Thymus (tissue), 11 donors: ENCODE measurements around the gene SPIB. TPM values are rescaled to one million over a fixed set of nuclear protein-coding genes. Genes with fewer than 3 reads are reported as not detected.
"Not testable (repeated sequence)": the region's sequence is repeated elsewhere in the genome, so short reads cannot be mapped to it uniquely, and the experiment has no call there.

Source experiments
- DNase-seq, 9 donors: peaks; one replicate each; pipeline ENCODE4 v3.0.0-alpha.2; 2013; ENCODE audit warnings: low spot score in 9 of 9, low read depth in 6 of 9, missing footprints in 1 of 9
- H3K27ac ChIP-seq, 2 donors: one replicate each; pipeline ENCODE4 v1.5.1; 2013; ENCODE audit warnings: control low read depth in 1 of 2, low read depth in 1 of 2, low read length in 1 of 2, mild to moderate bottlenecking in 1 of 2, moderate library complexity in 1 of 2
- H3K27me3 ChIP-seq, 2 donors: one replicate each; pipeline ENCODE4 v1.5.1; 2013; ENCODE audit warnings: low read length in 1 of 2; ENCODE audit not compliant: control insufficient read depth in 2 of 2, insufficient read depth in 1 of 2
- H3K36me3 ChIP-seq, 2 donors: one replicate each; pipeline ENCODE4 v1.5.1; 2013; ENCODE audit warnings: low read length in 1 of 2, mild to moderate bottlenecking in 1 of 2, moderate library complexity in 1 of 2; ENCODE audit not compliant: control insufficient read depth in 2 of 2, insufficient read depth in 2 of 2
- H3K4me1 ChIP-seq, 2 donors: one replicate each; pipeline ENCODE4 v1.5.1; 2013; ENCODE audit warnings: low read length in 2 of 2; ENCODE audit not compliant: control insufficient read depth in 2 of 2, insufficient read depth in 2 of 2
- H3K4me3 ChIP-seq, 2 donors: one replicate each; pipeline ENCODE4 v1.5.1; 2013; ENCODE audit warnings: low read length in 2 of 2, control low read depth in 1 of 2, mild to moderate bottlenecking in 1 of 2
- H3K9me3 ChIP-seq, 2 donors: one replicate each; pipeline ENCODE4 v1.5.1; 2013; ENCODE audit warnings: low read length in 1 of 2, mild to moderate bottlenecking in 1 of 2; ENCODE audit not compliant: control insufficient read depth in 2 of 2, insufficient read depth in 1 of 2
- WGBS: extraction: QIAGEN DNeasy Blood & Tissue Kit; methylation state at CpG from one replicate; pipeline ENCODE4 v1.1.7; 2013; 5-methylcytosine and 5-hydroxymethylcytosine counted together
- polyA plus RNA-seq: library from polyadenylated mRNA; stranded (reverse); fragments of 200-250 nt; gene quantifications from one replicate; pipeline ENCODE4 v1.2.3, GENCODE V29; 2013
- total RNA-seq: library from RNA; stranded (reverse); fragments of 120-200 nt; gene quantifications from one replicate; pipeline ENCODE4 v1.2.4, GENCODE V29; 2013
- donor health status: healthy.

SPIB gene
- total and polyA plus RNA-seq, 2 donors, result 8.1 to 14.8 TPM

DNA sequence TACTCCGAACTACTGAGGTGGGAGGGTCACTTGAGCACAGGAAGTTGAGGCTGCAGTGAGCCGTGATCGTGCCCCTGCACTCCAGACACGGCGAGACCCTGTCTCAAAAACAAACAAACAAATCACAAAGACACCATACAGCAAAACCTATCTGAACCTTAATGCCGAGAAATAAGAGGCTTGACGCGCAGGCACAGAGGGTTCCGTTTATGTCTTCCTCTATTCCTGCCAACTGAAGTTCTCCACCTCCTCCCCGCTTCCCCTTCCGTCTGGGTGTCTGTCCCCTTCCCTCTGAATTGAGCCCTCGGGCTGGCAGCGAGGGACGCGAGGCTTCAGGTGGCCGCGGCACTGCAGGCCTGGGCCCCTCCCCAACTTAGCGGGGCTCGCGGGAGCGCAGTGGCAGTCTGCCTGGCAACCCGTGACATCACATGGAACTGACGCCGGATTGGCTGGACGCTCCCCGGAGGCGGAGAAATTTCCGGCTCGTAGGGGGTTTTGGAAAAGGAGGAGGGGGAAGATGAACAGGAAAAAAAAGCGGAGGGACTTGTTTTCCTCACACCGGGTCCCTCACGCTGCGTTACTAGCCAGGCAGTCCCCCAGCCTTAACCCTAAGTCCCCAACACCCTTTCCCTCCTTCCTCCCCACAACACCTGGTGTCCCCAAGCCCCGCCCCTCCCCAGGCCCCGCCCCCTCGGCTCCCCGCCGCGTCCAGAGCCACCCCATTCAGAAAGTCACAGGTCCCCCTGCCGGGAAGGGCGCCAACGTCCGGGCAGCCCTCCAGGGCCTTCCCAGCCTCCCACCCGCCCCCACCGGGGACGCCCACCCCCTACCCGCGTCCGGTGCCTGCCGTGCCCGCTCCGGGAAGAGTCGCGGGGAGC lies 12.8 kb downstream of the SPIB start:
- Histone ChIP-seq H3K27me3 (peaks cover 40 to 88% of the 10 kb centered on the region in 2 donors), H3K4me1 (peaks cover 3 to 22% of the 10 kb centered on the region in 2 donors), H3K27ac (peak overlapping the region; percentile 74 to 75), H3K4me3 (peak overlapping the region; percentile 56 to 65), H3K36me3 (no peaks in the 10 kb centered on the region), H3K9me3 (no peaks in the 10 kb centered on the region)
- WGBS, result 2% methylated on average over 54 of the region's 54 CpGs
- DNase-seq, result peak; percentile 63 to 88 (median 72)

DNA sequence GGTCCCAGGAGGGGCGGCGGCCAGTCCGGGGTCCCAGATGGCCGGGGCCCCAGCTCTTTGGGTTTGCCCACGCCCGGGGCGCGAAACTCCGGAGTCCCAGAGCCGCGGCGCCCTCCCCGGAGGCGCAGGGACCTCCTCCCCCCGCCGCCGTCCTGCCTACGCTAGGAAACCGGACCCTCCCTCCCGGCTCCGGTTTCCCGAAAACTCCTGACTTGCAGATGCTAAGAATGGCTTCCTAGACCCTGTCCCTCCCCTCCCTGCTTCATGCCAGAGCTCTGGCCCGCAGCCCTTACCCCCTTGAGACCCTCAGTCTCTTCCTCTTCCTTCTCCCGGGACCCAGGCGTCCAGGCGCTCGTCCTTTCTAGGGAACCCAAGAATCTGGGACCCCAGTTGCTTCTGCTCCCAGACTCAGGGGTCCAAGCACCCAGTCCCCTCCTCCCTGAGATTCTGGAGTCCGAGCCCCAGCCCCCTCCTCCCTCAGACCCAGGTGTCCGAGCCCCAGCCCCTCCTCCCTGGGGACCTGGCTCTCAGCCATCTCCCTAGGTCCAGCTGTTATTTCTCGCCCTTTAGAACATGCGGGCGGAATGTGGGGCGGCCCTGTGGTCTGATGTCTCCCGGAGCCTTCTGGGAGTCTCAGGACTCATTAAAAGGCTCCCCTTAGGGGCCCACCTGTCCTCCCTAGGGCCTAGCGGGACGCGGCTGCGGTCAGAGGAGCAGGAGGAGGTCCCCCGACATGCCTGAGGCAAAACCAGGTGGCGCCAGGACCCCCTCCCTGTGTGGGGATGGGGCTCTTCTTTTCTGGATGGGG lies 13.7 kb downstream of the SPIB start, which contains the start of gene MYBPC2:
Gene MYBPC2 (plus strand): TSS at position 672 of the 808 bp plus-strand sequence. CDS start 62 bp downstream, at position 734.
- WGBS, result 5% methylated on average over 40 of the region's 40 CpGs
- no peak for DNase-seq

DNA sequence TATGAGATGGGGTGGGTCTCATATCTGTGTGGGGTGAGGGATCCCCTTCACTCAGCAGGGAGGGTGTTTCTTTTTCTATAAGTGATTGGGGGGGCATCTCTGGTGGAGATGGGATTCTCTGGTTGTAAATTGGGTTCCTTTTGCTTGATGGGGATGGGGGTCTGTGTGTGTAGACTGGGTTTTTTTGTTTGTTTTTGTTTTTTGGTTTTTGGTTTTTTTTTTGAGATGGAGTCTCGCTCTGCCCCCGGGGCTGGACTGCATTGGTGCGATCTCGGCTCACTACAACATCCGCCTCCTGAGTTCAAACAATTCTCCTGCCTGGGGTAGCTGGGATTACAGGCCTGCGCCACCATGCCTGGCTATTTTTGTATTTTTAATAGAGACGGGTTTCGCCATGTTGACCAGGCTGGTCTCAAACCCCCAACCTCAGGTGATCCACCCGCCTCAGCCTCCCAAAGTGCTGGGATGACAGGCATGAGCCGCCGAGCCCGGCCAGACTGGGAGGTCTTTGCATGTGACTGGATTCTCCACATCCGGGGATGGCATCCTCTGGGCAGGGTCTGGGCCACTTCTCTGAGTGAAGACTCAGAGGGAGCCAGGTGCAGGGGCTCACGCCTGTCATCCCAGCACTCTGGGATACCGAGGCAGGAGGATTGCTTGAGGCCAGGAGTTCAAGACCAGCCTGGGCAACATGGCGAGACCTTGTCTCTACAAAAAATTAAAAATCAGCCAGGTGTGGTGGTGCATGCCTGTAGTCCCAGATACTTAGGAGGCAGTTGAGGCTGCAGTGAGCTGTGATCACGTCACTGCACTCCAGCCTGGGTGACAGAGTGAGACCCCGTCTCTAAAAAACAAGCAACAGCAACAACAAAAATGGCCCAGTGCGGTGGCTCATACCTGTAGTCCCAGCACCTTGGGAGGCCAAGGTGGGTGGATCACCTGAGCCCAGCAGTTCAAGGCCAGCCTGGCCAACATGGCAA lies 14.8 kb downstream of the SPIB start:
- Histone ChIP-seq H3K9me3 (no peaks in the 10 kb centered on the region), H3K4me3 (peak overlapping the region in 1 of 2 donors; percentile 26), H3K36me3 (no peaks in the 10 kb centered on the region), H3K4me1 (peaks cover 3 to 15% of the 10 kb centered on the region in 2 donors), H3K27me3 (peaks cover 33 to 78% of the 10 kb centered on the region in 2 donors), H3K27ac (peak overlapping the region in 1 of 2 donors; percentile 68)
- WGBS, result 91% methylated on average over 19 of the region's 19 CpGs
- DNase-seq, result no peak

More for the DNA sequence above, 13.7 kb downstream of the SPIB start, which contains the start of gene MYBPC2:
- H3K27ac ChIP-seq, result peak within 1 kb of the TSS; percentile 74 to 75
- peak within 1 kb of the TSS; percentile 56 to 65 for H3K4me3 ChIP-seq
- no peaks in the 10 kb centered on the region for H3K36me3 ChIP-seq
- no peaks in the 10 kb centered on the region for H3K9me3 ChIP-seq
- peaks cover 40 to 88% of the 10 kb centered on the region in 2 donors for H3K27me3 ChIP-seq
- peaks cover 3 to 22% of the 10 kb centered on the region in 2 donors for H3K4me1 ChIP-seq

DNA sequence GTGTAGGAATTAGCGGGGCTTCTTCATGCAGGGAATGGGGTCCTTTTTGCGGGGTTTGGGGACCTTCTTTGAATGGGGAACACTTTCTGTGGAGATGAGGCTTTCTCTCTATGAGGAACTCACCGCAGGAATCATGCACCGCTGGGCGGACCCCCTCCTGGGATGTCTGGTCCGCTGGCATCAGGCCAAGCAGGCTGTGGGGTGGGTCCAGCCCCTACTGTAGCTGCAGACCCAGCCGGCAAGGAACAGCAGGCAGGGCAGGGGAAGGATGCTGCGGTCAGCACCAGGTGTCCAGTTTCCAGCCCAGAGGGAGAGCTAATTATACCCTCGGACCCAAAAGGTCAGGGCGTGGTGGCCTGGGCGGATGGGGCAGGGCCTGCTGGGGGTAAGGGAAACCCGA lies 15.8 kb downstream of the SPIB start:
- peaks cover 33 to 67% of the 10 kb centered on the region in 2 donors for H3K27me3 ChIP-seq
- H3K4me3 ChIP-seq, result no peak overlapping the region
- H3K36me3 ChIP-seq, result no peaks in the 10 kb centered on the region
- no peak overlapping the region for H3K27ac ChIP-seq
- H3K9me3 ChIP-seq, result no peaks in the 10 kb centered on the region
- no peak for DNase-seq
- WGBS, result 69% methylated on average over 12 of the region's 12 CpGs
- peaks cover 3 to 14% of the 10 kb centered on the region in 2 donors for H3K4me1 ChIP-seq

DNA sequence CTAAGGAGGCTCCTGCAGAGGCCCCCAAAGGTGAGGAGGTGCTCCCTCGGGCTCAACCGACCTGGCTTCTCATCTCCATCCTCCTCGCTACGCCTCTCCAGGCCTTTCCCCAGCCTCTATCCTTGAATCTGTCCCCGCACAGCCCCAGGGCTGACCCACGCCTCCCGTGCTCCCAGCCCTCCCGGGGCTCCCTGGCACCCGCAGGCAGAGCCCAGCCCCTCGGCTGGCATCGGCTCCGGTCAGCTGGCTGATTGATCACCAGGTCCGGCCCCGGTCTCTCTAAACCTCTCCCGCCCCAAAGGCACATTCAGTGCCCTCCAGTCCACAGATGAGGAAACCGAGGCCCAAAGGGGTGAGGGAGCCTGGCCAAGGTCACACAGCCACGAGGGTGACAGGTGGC lies 16.5 kb downstream of the SPIB start:
- DNase-seq, result no peak
- 94% methylated on average over 17 of the region's 17 CpGs for WGBS

DNA sequence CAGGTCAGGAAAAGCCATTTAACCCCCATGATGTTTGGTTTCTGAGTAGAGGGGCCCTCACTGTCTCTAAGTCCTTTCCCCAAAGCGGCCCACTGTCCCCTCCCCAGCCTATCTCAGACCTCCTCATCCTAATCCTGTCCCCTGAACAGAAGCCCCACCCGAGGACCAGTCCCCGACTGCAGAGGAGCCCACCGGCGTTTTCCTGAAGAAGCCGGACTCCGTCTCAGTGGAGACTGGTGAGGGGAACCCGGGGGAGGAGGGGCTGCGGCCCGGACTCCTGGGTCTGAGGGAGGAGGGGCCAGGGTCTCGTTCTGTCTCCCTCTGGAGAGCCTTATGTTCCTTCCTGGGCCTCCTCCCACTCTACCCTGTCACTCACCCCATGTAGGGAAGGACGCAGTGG lies 16.9 kb downstream of the SPIB start:
- no peaks in the 10 kb centered on the region for H3K36me3 ChIP-seq
- peaks cover 3 to 14% of the 10 kb centered on the region in 2 donors for H3K4me1 ChIP-seq
- H3K27ac ChIP-seq, result no peak overlapping the region
- no peaks in the 10 kb centered on the region for H3K9me3 ChIP-seq
- H3K4me3 ChIP-seq, result no peak overlapping the region
- no peak for DNase-seq
- H3K27me3 ChIP-seq, result peaks cover 28 to 58% of the 10 kb centered on the region in 2 donors
- 89% methylated on average over 12 of the region's 12 CpGs for WGBS

More for the DNA sequence above, 16.5 kb downstream of the SPIB start:
- peaks cover 29 to 62% of the 10 kb centered on the region in 2 donors for H3K27me3 ChIP-seq
- no peaks in the 10 kb centered on the region for H3K9me3 ChIP-seq
- H3K4me3 ChIP-seq, result no peak overlapping the region
- H3K27ac ChIP-seq, result no peak overlapping the region
- H3K4me1 ChIP-seq, result peaks cover 3 to 14% of the 10 kb centered on the region in 2 donors
- no peaks in the 10 kb centered on the region for H3K36me3 ChIP-seq

DNA sequence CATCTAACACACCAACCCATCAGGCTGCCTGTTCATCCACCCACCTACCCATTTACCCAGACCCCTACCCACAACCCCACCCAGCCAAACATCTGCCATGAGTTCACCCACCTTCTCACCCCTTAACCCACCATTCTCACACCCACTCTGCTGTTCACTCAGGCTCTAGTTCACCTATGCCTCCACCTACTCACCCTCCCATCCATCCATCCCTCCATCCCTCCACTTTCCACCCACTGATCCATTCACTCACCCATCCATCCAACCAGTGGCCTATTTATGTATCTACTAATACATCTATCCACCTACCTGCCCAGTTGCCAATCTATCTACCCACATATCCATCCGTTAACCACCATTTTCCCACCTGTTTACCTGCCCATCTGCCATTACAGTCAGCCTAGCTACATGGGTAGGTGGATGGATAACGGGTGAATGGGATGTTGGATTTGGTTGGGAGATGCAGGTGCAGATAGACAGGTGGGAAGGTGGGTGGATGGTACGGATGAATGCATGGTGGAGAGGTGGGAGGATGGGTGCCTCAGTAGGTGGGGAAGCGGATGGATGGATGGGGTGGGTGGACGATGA lies 19.2 kb downstream of the SPIB start:
- H3K4me3 ChIP-seq, result no peak overlapping the region
- H3K27me3 ChIP-seq, result peaks cover 13 to 37% of the 10 kb centered on the region in 2 donors
- 97% methylated on average over 5 of the region's 5 CpGs for WGBS
- H3K4me1 ChIP-seq, result peaks cover 0 to under 1% of the 10 kb centered on the region in 2 donors
- H3K36me3 ChIP-seq, result no peaks in the 10 kb centered on the region
- no peak overlapping the region for H3K27ac ChIP-seq
- DNase-seq, result no peak
- H3K9me3 ChIP-seq, result no peaks in the 10 kb centered on the region

DNA sequence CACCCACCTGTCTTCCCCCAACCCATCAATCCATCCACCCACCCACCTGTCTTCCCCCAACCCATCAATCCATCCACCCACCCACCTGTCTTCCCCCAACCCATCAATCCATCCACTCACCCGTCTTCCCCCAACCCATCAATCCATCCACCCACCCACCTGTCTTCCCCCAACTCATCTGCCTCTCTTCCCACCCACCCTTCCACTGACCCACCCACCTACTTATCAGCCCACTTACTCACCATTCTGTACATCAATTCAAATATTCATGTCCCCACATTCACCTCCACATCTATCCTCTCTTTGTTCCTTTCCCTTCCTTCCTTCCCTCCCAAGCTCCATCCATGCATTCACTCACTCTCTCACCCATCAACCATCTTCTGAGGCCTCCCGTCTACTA lies 20.4 kb downstream of the SPIB start:
- not testable (repeated sequence) for DNase-seq
- peaks cover 3 to 25% of the 10 kb centered on the region in 2 donors for H3K27me3 ChIP-seq

More for the DNA sequence above, 20.4 kb downstream of the SPIB start:
- H3K27ac ChIP-seq, H3K4me3 ChIP-seq, H3K36me3 ChIP-seq, H3K4me1 ChIP-seq, H3K9me3 ChIP-seq: not testable (repeated sequence)
- WGBS, result 93% methylated on average over 2 of the region's 2 CpGs
